ENCODE measurements around the gene STK39.

Gene STK39

DNA sequence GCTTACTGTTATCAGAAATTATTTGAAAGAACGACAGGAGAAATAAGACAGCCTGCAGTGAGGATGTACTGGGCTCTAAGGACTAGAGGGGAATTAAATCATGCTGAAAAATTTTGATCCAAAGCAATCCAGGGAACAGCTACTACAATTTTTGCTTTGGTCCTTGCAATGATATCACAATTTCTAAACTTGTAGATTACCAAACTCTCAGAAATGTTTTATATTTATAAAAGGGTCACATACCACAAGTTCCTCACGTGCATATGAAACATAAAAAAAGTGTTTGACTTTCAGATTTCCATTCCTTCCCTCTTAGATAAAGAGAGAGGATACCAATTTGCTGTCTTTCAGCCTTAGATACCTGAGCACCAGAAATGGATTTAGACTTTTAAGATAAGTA, 261.2 kb downstream of the STK39 start:
- no peak for DNase-seq

DNA sequence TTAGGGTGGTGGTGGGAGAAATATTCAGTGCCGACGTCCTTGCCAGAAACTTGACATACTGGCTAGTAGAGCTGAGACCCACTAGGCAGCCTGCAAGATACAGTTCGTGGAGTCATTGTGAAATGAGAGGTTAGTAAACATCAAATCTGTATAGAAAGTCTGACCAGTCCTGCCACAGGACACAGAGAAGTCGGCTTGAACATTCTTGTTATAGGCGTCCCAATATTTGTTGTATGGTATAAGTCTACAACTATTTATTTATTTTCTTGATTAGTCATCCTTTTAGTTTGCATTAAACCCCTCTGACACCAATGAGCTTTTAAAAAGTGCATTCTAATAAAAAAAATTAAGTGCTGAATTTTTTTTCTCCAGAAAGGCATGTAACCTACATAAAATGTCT, 265.4 kb downstream of the STK39 start:
- DNase-seq = no peak

DNA sequence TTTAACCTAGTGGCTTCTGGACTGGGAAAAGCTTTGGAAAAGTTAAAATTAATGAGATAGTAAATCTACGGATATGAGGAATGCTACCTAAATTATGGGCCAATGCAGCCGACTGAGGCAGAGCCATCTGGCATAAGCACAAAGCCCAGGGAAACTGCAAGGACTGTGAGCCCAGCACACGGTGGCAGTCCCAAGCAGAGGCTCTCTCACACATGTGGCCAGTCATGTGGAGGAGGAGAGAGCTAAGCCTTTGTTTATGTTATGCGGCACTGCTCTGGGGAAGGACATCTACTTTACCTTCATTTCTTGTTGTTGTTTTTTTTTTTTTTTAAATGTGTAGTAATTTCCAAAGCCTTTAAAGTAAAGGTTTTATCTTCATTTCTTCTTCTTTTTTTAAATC, 267.0 kb downstream of the STK39 start:
- no peak for DNase-seq

DNA sequence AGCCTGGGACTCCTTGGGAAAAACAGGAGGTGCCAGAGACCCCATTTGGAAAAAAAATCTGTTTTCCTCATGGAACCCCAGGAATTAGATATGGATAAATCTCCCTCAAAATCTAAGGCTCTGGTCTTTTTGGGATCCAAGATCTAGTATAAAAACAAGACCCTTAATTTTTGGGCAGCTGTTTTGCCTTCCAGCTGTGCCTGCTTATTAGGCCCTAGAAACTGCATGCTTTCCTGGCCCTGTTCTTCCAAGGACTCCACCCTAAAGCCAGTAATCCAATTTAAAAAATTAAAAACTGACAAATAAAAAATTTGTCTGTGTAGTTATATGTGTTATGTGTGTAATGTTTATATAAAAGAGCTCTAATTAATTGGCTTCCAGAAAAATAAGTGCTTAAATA, 274.6 kb downstream of the STK39 start:
- no peak for DNase-seq

DNA sequence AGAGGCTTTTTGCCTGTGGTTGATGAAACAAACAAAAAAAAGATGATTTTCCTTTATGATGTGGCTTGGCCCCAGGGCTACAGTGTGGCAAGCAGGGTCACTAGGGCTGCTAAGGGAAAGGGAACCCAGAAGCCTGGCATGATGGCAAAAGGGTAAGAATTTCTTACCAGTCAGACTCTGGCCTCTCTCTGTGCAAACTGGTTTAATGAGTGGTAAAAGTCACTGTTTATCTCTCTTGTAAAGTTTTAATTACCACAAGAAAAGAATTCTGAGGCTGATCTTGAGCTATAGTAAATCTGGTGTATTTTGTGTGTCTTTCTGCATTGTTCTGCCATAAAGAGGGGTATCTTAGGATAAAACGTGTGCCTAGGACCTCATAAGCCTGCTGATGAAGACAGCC, 275.4 kb downstream of the STK39 start:
- no peak for DNase-seq

DNA sequence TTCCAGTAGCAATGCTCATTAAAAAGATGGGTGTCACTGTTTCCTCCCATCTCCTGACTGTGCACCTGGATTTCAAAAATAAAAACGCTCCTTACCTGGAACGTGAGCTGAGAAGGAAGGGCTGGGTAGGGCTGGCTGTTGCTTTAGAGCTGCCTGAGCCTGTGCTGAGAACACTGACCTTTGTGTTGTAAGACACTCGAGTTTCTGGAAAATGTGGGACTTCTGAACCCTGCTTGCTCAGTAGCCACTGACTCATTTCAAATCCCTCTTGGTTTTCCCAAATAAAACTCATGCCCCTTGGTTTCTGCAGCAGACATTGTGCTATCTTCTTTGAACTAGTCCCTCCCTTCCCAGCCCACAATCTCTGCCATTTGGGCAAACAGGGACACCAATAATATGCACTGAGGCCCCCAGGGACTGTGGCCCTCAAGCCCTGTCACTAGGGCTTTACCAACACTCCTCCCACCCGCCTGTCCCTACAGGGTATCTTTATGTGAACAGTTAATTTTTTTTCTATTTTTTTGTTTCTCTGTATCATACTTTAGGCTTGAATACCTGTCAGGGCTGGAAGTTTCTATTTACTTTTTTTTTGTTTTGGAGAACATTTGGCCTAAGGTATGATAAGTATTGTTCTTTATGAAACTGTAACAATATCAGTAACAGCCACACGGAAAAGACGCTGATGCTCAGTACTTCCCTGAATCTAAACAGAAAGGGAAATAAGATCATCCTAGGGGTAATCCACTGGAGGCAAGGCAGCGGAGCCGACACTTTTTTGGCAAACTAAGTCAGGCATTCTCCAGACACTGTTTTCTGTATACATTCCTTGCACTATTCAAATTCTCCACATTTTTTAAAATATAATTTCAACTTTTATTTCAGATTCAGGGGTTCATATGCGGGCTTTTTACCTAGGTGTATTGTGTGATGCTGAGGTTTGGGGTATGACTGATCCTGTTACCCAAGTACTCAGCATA, 280.2 kb downstream of the STK39 start:
- no peak for DNase-seq

DNA sequence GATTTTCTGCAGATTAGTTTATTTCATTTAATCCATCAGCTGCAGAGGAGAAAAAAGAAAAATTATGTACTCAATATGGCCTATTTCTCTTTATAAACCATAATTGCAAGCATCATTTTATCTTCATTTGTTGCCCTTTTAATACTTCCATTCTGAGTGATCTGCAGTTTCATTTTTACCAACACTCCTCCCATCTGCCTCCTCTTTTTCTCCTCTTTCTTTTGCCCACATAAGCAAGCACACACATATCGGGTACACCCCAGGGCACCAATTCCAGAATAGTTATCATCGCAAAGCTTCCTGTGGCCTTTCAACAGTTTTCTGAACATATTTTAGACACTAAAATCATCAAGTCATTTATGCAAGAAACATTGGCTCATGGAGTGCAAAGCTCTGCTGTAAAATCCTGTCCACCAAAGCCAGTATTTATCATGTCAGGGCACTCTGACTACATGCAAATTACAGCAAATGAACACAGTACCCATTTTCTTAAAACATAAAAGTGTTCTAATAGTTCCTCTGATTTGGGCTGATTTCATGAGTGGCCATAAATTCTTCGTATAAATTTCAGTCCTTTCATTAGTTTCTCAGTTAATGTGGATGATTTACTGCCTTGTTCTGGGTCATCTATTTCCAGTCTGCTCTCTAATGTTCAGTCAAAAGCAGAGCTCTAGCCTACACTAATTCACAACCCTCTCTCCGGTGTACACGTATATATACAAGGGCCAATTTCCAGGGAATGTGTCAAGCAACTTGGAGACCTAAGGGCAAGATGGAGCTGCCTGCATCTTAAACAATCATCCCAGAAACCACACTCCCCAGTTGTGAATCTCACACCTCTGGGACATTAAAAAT, 281.3 kb downstream of the STK39 start:
- DNase-seq = no peak

DNA sequence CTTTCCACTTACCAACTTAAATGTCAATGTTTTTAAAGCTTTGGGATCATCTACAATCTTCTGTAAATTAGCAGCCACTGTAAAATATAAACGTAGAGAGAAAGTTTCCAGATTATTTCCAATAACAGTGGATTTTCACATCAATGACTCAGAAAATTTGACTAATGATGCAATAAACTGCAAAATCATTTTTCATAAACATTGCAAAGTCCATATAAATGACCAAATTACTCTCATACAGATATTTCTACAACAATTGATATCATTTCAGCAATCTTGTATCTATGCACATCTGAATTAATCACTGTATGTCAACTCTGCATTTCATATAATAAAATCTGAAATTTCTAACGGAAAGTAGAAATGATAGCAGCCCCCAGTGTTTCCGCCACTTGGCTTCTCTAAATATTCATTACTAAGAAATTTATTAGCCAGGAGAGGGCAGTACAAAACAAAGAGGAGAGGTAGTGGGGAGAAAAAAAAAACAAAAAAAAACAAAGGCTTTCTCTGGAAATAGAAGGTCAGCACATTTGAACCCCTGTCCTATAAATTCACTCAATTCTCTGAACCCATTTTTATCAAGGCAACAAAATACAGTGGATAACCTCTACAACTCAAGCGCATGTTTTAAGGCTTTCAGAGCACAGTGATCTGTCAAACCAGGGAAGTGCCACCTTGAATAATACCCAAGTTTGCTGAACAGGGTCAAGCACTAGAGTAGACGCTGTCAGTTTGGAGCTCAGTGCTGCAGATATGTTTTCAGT, 282.6 kb downstream of the STK39 start:
- no peak for DNase-seq

DNA sequence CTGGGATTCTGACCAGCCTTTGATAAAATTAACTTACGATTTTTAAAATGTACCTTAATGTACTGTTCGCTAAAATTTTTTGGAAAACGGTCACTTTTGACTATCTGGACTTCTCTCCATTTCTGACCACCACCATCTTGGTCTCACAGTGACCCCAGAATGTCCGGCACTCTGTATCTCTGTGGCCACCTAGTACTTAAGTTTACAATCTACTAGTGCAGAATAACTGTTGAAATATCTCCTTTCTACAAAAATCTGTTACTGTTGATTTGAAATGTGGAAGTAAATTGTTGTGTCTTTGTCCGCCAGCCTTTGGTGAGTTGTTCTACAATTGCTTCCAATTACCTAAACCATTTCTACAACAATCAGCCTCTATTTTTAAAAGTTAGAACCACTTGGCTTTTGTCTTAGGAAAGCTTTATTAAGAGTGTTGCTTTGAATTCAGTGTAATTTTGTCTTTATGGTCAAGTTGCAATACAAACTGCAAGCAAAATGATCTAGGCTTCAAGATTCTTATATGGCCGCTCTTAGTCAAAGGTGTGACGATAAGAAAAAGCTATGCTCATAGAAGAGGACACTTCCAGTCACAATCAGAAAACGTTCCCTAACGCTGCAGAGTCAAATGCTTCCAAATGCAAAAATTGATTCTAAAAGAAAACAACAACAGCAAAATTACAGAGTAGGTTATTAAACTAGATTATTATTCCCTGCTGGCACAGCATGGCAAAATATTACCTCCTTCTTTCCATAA, 283.3 kb downstream of the STK39 start:
- DNase-seq = no peak

DNA sequence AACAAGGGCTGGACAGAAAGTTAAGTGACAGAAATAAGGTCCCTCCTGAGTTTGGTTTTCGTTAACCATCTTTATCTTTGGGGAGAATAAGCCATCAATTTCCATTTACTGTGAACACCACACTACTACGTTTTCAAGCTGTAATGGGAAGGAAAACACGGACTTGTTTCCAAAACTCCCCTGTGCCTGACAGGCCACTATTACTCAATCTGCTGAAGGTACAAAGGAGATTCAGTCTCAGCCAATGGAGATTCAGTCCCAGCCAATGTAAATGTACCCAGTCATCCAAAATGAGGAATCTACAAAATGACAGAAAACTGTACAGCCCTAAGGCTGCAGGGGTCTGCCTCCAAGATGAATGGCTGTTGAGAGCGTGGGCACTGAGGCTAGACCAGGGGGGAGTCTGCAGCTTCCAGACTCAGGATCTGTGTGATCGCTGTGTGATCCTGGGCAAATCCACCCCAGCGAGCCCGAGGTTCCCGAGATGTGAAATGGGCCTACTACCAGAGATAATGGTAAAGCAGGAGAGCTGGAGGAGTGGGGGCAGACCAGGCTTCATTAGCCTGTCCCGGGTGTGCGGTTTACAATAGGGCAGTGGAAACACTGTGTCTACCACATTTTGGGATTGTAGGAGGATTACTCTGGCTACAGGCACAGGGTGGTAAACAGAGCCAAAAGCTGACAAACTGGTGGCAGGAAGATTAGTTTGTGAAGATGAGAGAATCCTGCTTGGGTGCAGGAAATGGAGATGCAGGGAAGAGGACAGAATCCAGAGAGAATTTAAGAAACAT, 284.8 kb downstream of the STK39 start:
- DNase-seq = no peak

DNA sequence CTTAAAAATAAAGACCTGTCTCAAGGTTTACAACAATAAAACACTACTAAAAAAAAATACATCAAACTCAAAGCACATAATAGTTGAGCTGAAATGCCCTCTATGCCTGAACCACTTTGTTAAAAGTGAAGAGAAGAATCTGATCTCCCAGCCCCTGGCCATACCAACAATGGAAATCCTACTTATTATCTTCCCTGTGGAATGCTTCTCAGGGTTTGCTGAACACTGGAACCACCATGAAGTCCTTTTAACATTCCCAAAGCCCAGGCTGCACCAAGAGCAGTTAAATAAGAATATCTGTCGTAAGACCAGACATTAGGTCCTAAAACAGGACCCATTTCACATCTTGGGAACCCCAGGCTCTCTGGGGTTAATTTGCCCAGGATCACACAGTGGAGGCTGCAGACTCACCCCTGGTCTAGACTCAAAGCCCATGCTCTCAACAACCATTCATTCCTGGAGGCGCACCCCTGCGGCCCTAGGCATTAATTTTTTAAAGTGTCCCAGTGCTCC, 285.8 kb downstream of the STK39 start:
- no peak for DNase-seq

DNA sequence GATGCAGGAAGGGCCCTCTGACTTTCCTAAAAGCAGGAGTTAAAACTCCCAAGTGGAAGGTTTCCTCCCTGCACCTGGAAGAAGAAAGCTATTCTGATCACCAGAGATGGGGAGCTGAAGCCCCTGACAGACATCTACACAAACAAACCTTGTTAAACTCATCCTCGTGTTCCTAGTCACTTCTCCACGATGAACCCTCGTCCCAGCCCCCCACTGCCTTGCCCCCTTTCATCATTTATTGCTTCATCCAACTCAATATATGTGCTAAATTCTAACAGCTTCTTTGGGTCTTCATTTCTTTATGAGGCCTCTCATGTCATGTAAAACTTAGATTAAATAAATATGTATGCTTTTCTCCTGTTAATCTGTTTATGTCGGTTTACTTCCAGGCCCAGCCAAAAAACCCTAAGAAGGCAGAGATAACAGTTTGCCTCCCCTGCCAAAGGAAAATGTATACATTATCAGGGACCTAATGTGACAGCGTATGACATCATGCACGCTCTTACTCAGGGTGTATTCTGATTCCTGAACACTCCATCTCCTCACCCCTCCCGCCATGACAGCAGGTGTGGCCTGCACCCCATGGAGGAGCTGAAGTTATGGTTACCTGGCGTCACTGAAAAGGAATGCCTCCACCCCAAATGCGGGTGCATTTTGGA, 287.2 kb downstream of the STK39 start:
- DNase-seq = no peak

DNA sequence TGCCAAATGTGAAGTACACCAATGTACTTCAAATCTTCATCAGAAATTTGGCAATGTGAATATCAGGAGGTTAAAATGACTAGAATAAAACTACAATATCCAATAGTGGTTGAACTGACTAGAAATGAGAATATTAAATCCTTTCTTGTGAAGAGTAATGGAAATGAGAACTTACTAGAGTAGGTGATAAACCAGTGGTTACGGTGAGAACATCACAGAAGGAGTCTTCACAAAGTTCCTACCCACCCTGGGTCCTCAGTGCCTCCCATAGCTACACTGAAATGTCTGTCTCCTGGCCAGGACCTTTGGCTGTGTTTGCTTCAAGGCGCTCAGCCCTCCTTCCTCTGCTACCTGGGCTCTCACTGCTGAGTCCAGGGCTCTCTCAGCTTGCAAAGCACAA, 289.7 kb downstream of the STK39 start:
- no peak for DNase-seq

DNA sequence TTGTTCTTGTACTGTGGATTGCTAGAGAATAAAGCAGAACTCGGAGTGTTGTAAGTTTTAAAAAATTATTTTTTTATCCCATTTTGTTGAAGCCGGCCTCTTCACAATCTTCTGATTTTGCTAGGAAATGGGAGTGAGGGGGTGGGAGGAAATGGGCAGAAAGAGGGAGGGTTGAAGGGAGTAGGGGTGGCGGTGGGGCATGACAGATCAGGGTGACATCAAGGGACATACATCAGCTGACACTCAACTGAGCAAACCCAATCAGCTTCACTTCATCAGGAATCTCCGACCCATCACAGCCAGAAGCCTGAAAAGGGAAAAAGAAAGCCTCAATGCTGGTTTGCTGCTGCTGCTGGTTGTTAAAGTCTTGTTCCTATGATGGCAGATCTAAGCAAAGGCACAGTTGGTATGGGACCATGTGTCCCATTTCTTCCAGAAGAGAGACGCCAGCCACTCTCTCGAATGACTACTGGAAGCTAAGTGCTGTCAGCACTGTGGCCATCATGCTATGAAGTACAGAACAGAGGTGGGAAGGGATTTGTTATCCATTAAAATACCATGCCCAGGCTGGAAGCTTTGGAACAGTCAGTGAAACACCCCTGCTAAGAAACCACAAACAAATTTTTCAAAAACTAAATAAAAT, 292.0 kb downstream of the STK39 start:
- no peak for DNase-seq

DNA sequence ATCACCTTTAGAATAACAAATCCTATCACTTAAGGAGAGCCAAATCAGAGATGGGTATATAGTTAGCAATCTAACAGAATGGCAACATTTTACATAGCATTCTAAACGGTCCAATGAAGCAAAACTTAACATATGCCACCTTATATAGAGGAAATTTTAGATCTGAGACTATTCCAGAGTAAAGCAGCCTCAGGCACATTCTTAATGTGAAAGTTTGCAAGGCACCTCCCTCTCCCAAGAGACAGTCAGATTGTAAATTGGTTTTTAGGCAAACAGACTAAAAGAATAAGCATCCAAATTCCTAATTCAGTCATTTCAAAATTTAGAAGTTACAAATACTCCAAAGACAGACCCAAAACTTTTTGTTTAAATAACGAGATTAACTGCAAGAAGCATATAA, 292.9 kb downstream of the STK39 start:
- DNase-seq = no peak

DNA sequence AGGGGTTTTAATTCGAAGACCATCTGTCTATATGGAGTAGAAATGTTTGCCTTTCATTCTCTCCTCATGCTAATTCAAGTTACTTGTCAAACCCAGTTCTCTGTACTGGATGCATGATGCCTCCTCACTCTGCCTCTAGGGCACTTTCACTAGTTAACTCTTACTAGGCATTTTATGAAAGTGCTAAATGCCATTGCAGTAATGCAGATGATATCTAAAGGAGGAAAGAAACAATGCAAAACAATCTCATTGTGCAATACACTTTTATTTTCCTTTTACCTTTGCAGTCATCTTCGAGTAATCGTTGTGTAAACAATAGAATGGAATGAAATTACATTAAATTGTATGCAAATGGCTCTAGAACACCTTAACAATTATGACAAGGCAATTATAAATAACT, 293.6 kb downstream of the STK39 start:
- no peak for DNase-seq

DNA sequence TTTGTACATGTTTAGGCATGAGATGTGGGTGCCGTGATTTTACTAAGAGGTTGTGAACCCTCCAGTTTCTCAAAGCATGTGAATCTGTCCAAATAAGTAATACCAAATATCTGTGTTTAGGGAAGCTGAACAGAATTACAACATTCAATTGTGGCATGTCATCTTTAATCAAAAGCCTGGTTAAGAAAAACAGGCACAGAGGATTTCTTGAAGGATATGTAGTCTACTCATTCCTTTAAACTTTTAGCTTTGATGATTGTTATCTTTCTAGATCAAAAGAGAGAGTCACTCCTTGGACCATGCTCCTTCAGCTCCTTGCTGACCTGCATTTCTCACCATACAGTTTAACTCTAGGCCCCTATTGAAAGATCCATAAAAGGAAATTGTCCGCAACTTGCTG, 296.8 kb downstream of the STK39 start:
- DNase-seq = no peak

DNA sequence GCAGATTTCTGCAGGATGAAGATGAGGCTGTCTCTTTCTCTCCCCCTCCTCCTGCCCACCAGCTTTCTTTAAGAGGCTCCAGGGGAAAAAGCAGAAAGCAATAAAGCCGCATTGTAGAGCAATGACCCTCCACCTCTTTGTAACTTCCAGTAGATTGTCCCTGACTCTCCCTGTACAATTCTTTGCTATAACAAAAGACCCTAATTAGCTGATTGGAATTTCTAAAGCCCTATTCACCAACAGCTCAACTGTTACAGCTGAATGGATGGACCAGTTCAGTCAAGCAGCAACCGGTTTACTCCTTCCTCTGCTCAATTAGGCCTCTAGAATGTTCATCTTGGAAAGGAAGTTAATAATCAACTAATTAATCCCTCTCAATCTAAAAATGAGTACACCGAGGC, 301.0 kb downstream of the STK39 start:
- DNase-seq = no peak

DNA sequence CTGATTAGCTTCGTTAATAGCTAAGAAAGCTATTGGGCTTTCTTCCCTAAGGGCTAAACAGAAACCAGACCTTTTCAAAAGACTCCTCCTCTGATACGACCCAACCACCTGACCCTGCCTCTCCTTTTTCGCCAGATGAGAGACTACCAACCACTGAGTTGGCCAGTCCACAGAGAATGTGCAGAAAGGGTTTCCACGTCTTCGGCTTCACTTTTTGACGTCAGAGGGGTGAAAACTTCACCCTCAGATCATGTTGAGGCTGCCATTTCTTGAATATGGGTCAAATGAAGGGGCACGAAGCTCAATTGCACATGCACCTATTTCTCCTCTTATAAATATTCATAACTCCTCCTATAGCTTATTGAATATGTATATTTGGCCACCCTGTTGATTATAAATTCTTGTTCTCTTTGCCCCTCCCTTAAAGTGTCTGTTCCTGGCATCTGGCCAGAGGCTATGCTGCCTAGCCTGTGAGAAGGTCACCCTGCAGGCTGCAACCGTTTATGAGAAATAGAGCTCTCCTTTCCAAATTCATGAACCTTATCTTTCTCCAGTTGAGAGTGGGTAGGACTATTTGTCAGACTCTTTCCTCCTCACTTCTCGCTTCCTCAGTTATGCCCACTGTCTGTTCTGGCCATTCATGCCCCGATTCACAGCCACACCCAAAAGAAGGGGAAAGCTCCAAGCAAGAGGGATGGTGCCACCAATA, 301.6 kb downstream of the STK39 start:
- no peak for DNase-seq
